GM15510 (cell line): ENCODE data around the gene WDPCP.

Source experiments
- POLR2A ChIP-seq: IDR thresholded peaks from 3 replicates; pipeline ENCODE4 v1.6.1; 2011; ENCODE audit warnings: borderline replicate concordance; ENCODE audit not compliant: insufficient read length; ENCODE audit errors: extremely low read depth

Gene WDPCP

GRCh38 chr2:63596401-63596883 lies 8.2 kb upstream of the WDPCP start:
- TF ChIP-seq POLR2A = no peak

- no peak for TF ChIP-seq POLR2A
Measured at GRCh38 chr2:63594660-63595059, 6.4 kb upstream of the WDPCP start.

- no peak for TF ChIP-seq POLR2A
Measured at GRCh38 chr2:63591566-63592175, 3.4 kb upstream of the WDPCP start.

- no peak for TF ChIP-seq POLR2A
Measured at GRCh38 chr2:63590626-63591408, 2.5 kb upstream of the WDPCP start.

GRCh38 chr2:63589148-63589958 lies 1.1 kb upstream of the WDPCP start:
- TF ChIP-seq POLR2A = no peak

- no peak for TF ChIP-seq POLR2A
Measured at GRCh38 chr2:63587814-63588384, 378 bp downstream of the WDPCP start.

GRCh38 chr2:63582873-63583272 lies 5.4 kb downstream of the WDPCP start:
- no peak for TF ChIP-seq POLR2A

- TF ChIP-seq POLR2A = no peak
Measured at GRCh38 chr2:63581298-63581961, 6.8 kb downstream of the WDPCP start.

GRCh38 chr2:63580651-63581297 lies 7.5 kb downstream of the WDPCP start:
- no peak for TF ChIP-seq POLR2A

GRCh38 chr2:63578767-63579166 lies 9.5 kb downstream of the WDPCP start:
- TF ChIP-seq POLR2A = no peak

GRCh38 chr2:63576546-63576945 lies 11.7 kb downstream of the WDPCP start:
- TF ChIP-seq POLR2A = no peak

- no peak for TF ChIP-seq POLR2A
Measured at GRCh38 chr2:63572001-63572400, 16.3 kb downstream of the WDPCP start.

- no peak for TF ChIP-seq POLR2A
Measured at GRCh38 chr2:63571291-63571690, 17.0 kb downstream of the WDPCP start.

- TF ChIP-seq POLR2A = no peak
Measured at GRCh38 chr2:63569740-63570139, 18.5 kb downstream of the WDPCP start.
